Measurements from ENCODE around the gene GAA.
"Not testable (repeated sequence)": the region's sequence is repeated elsewhere in the genome, so short reads cannot be mapped to it uniquely, and the experiment has no call there.

GAA gene

GRCh38 chr17:80082403-80083135 lies 18.8 kb upstream of the GAA start:
- in situ Hi-C loops (cut with MboI; ENCODE audit: low pct_unique_long_range_greater_than_20kb, low sequenced_read_pairs) = no loop called here

GRCh38 chr17:80083136-80083661 lies 18.2 kb upstream of the GAA start:
- in situ Hi-C loops (cut with MboI; ENCODE audit: low pct_unique_long_range_greater_than_20kb, low sequenced_read_pairs) = no loop called here
- no peak for DNase-seq

More at GRCh38 chr17:80082403-80083135, 18.8 kb upstream of the GAA start:
- DNase-seq = peak; percentile 69

GRCh38 chr17:80084773-80085172 lies 16.6 kb upstream of the GAA start:
- DNase-seq = no peak
- in situ Hi-C loops (cut with MboI; ENCODE audit: low pct_unique_long_range_greater_than_20kb, low sequenced_read_pairs) = no loop called here

GRCh38 chr17:80086081-80086480 lies 15.3 kb upstream of the GAA start:
- in situ Hi-C loops (cut with MboI; ENCODE audit: low pct_unique_long_range_greater_than_20kb, low sequenced_read_pairs) = no loop called here
- no peak for DNase-seq

- no peak for DNase-seq
- in situ Hi-C loops (cut with MboI; ENCODE audit: low pct_unique_long_range_greater_than_20kb, low sequenced_read_pairs) = no loop called here
Measured at GRCh38 chr17:80086616-80087015, 14.8 kb upstream of the GAA start.

GRCh38 chr17:80087346-80088265 lies 13.8 kb upstream of the GAA start:
- in situ Hi-C loops (cut with MboI; ENCODE audit: low pct_unique_long_range_greater_than_20kb, low sequenced_read_pairs) = no loop called here
- no peak for DNase-seq

GRCh38 chr17:80089762-80090161 lies 11.6 kb upstream of the GAA start:
- in situ Hi-C loops (cut with MboI; ENCODE audit: low pct_unique_long_range_greater_than_20kb, low sequenced_read_pairs) = no loop called here
- no peak for DNase-seq

- DNase-seq; in situ Hi-C loops (cut with MboI; ENCODE audit: low pct_unique_long_range_greater_than_20kb, low sequenced_read_pairs): not testable (repeated sequence)
Measured at GRCh38 chr17:80090164-80090563, 11.2 kb upstream of the GAA start.

- no peak for DNase-seq
- in situ Hi-C loops (cut with MboI; ENCODE audit: low pct_unique_long_range_greater_than_20kb, low sequenced_read_pairs) = no loop called here
Measured at GRCh38 chr17:80091376-80091775, 10.0 kb upstream of the GAA start.

GRCh38 chr17:80092959-80093358 lies 8.4 kb upstream of the GAA start:
- in situ Hi-C loops (cut with MboI; ENCODE audit: low pct_unique_long_range_greater_than_20kb, low sequenced_read_pairs) = no loop called here
- peak; percentile 44 for DNase-seq

- DNase-seq = no peak
- in situ Hi-C loops (cut with MboI; ENCODE audit: low pct_unique_long_range_greater_than_20kb, low sequenced_read_pairs) = no loop called here
Measured at GRCh38 chr17:80095038-80095843, 6.1 kb upstream of the GAA start.

GRCh38 chr17:80095844-80096475 lies 5.4 kb upstream of the GAA start:
- in situ Hi-C loops (cut with MboI; ENCODE audit: low pct_unique_long_range_greater_than_20kb, low sequenced_read_pairs) = no loop called here
- DNase-seq = no peak

- no peak for DNase-seq
- in situ Hi-C loops (cut with MboI; ENCODE audit: low pct_unique_long_range_greater_than_20kb, low sequenced_read_pairs) = no loop called here
Measured at GRCh38 chr17:80096561-80097021, 4.8 kb upstream of the GAA start.

GRCh38 chr17:80097127-80097621 lies 4.2 kb upstream of the GAA start:
- in situ Hi-C loops (cut with MboI; ENCODE audit: low pct_unique_long_range_greater_than_20kb, low sequenced_read_pairs) = no loop called here
- no peak for DNase-seq

- DNase-seq = no peak
- in situ Hi-C loops (cut with MboI; ENCODE audit: low pct_unique_long_range_greater_than_20kb, low sequenced_read_pairs) = no loop called here
Measured at GRCh38 chr17:80097844-80098691, 3.3 kb upstream of the GAA start.

GRCh38 chr17:80099291-80100034 lies 1.9 kb upstream of the GAA start:
- in situ Hi-C loops (cut with MboI; ENCODE audit: low pct_unique_long_range_greater_than_20kb, low sequenced_read_pairs) = no loop called here
- DNase-seq = no peak

GRCh38 chr17:80100035-80100323 lies 1.4 kb upstream of the GAA start:
- in situ Hi-C loops (cut with MboI; ENCODE audit: low pct_unique_long_range_greater_than_20kb, low sequenced_read_pairs) = no loop called here
- no peak for DNase-seq

Data from KBM-7 (cell line).